Neural progenitor cell (in vitro differentiated cells): ENCODE data around the gene MAGED2. TPM values are rescaled to one million over a fixed set of nuclear protein-coding genes. Genes with fewer than 3 reads are reported as not detected.

Experiments
- DNase-seq: peaks from one replicate; pipeline ENCODE4 v3.0.0-alpha.2; 2016; ENCODE audit warnings: low spot score
- H2AFZ ChIP-seq: fragments of 200-600 bp; sonication (generic); replicated peaks from 2 replicates; pipeline ENCODE4 v1.6.1; 2016; ENCODE audit warnings: antibody characterized with exemption
- H3F3A ChIP-seq: fragments of 200-600 bp; sonication (generic); 2 replicates; pipeline ENCODE4 v1.6.1; 2016; ENCODE audit warnings: antibody characterized with exemption, low read depth
- H3K27ac ChIP-seq: fragments of 200-600 bp; sonication (generic); 2 replicates; pipeline ENCODE4 v1.5.1; 2016; ENCODE audit warnings: mild to moderate bottlenecking
- H3K27me3 ChIP-seq: fragments of 200-600 bp; sonication (generic); 2 replicates; pipeline ENCODE4 v1.6.1; 2016; ENCODE audit warnings: mild to moderate bottlenecking, moderate library complexity
- H3K36me3 ChIP-seq: fragments of 200-600 bp; sonication (generic); 2 replicates; pipeline ENCODE4 v1.5.1; 2016
- H3K4me1 ChIP-seq: fragments of 200-600 bp; sonication (generic); 2 replicates; pipeline ENCODE4 v1.6.1; 2016; ENCODE audit warnings: mixed run types
- H3K4me2 ChIP-seq: fragments of 200-600 bp; sonication (generic); 2 replicates; pipeline ENCODE4 v1.6.1; 2016
- H3K4me3 ChIP-seq: fragments of 200-600 bp; sonication (generic); 2 replicates; pipeline ENCODE4 v1.5.1; 2016
- H3K79me2 ChIP-seq: fragments of 200-600 bp; sonication (generic); 2 replicates; pipeline ENCODE4 v1.6.1; 2016; ENCODE audit warnings: low read depth
- H3K9ac ChIP-seq: fragments of 200-600 bp; sonication (generic); 2 replicates; pipeline ENCODE4 v1.6.1; 2016
- H3K9me3 ChIP-seq: fragments of 200-600 bp; sonication (generic); 2 replicates; pipeline ENCODE4 v1.5.1; 2016; ENCODE audit warnings: low read depth
- H4K20me1 ChIP-seq: fragments of 200-600 bp; sonication (generic); 2 replicates; pipeline ENCODE4 v1.6.1; 2016; ENCODE audit warnings: low read depth
- H3K27ac Mint-ChIP-seq: 3 replicates; pipeline ENCODE4 v1.8.0; 2021; ENCODE audit warnings: mixed read lengths
- H3K27me3 Mint-ChIP-seq: 2 replicates; pipeline ENCODE4 v1.8.0; 2022; ENCODE audit warnings: low read depth, mild to moderate bottlenecking, inconsistent platforms, moderate library complexity, mixed read lengths; ENCODE audit not compliant: insufficient read depth
- H3K36me3 Mint-ChIP-seq: 3 replicates; pipeline ENCODE4 v1.8.0; 2021; ENCODE audit warnings: mixed read lengths
- H3K4me1 Mint-ChIP-seq: 3 replicates; pipeline ENCODE4 v1.8.0; 2021; ENCODE audit warnings: mixed read lengths
- H3K4me3 Mint-ChIP-seq: 3 replicates; pipeline ENCODE4 v1.8.0; 2021; ENCODE audit warnings: mild to moderate bottlenecking, moderate library complexity, mixed read lengths
- H3K9me3 Mint-ChIP-seq: 3 replicates; pipeline ENCODE4 v1.8.0; 2020; ENCODE audit warnings: mixed read lengths
- CTCF ChIP-seq: fragments of 200-600 bp; sonication (generic); IDR thresholded peaks from 2 replicates; pipeline ENCODE4 v1.5.1; 2017; ENCODE audit warnings: antibody characterized with exemption, mild to moderate bottlenecking
- EZH2 ChIP-seq: fragments of 200-600 bp; sonication (generic); IDR thresholded peaks from 2 replicates; pipeline ENCODE4 v1.6.1; 2017; ENCODE audit warnings: antibody characterized with exemption, mild to moderate bottlenecking, moderate library complexity
- EZH2phosphoT487 ChIP-seq: fragments of 200-600 bp; sonication (generic); IDR thresholded peaks from 2 replicates; pipeline ENCODE4 v1.6.1; 2017; ENCODE audit warnings: antibody characterized with exemption
- total RNA-seq: library from RNA; depleted of rRNA; stranded (reverse); fragments of >200 nt; gene quantifications from 2 replicates; pipeline ENCODE4 v1.2.3, GENCODE V29; 2015; ENCODE audit warnings: low replicate concordance

MAGED2 gene
- total RNA-seq, 1 donor from 2014 or later: 255 TPM

GRCh38 chrX:54821310-54821709 lies 13.8 kb downstream of the MAGED2 start:
- H3K4me3 ChIP-seq: no peak overlapping the region
- no peak overlapping the region for H3K9ac ChIP-seq
- Mint-ChIP-seq H3K36me3 (peaks cover 3% of the 10 kb centered on the region), H3K27me3 (peaks cover 11% of the 10 kb centered on the region), H3K9me3 (peaks cover 10% of the 10 kb centered on the region), H3K4me3 (no peak overlapping the region), H3K4me1 (peaks cover 6% of the 10 kb centered on the region), H3K27ac (no peak overlapping the region)
- H3F3A ChIP-seq: no peaks in the 10 kb centered on the region
- no peak overlapping the region for H3K27ac ChIP-seq
- H3K4me2 ChIP-seq: no peak overlapping the region
- H3K36me3 ChIP-seq: no peaks in the 10 kb centered on the region
- no peaks in the 10 kb centered on the region for H3K27me3 ChIP-seq
- no peaks in the 10 kb centered on the region for H3K79me2 ChIP-seq
- H4K20me1 ChIP-seq: no peaks in the 10 kb centered on the region
- H3K9me3 ChIP-seq: no peaks in the 10 kb centered on the region
- DNase-seq: no peak
- TF ChIP-seq EZH2phosphoT487: no peak
- no peak for TF ChIP-seq CTCF
- TF ChIP-seq EZH2: no peak
- no peak overlapping the region for H2AFZ ChIP-seq
- no peaks in the 10 kb centered on the region for H3K4me1 ChIP-seq

- TF ChIP-seq CTCF (no peak), EZH2phosphoT487 (no peak), EZH2 (no peak)
- Histone ChIP-seq H3K27ac (no peak overlapping the region), H3K4me2 (no peak overlapping the region), H3K9ac (no peak overlapping the region), H3K4me1 (no peaks in the 10 kb centered on the region), H3K9me3 (no peaks in the 10 kb centered on the region), H2AFZ (no peak overlapping the region), H4K20me1 (no peaks in the 10 kb centered on the region), H3K36me3 (no peaks in the 10 kb centered on the region), H3F3A (no peaks in the 10 kb centered on the region), H3K79me2 (no peaks in the 10 kb centered on the region), H3K4me3 (no peak overlapping the region), H3K27me3 (no peaks in the 10 kb centered on the region)
- Mint-ChIP-seq H3K9me3 (peaks cover 15% of the 10 kb centered on the region), H3K4me3 (no peak overlapping the region), H3K27ac (no peak overlapping the region), H3K36me3 (no peaks in the 10 kb centered on the region), H3K4me1 (peaks cover 6% of the 10 kb centered on the region), H3K27me3 (peaks cover 8% of the 10 kb centered on the region)
- DNase-seq: no peak
Measured at GRCh38 chrX:54824195-54824594, 16.6 kb downstream of the MAGED2 start.

GRCh38 chrX:54824722-54825121 lies 17.2 kb downstream of the MAGED2 start:
- H3K4me1 Mint-ChIP-seq: peaks cover 6% of the 10 kb centered on the region
- H3K27me3 ChIP-seq: no peaks in the 10 kb centered on the region
- TF ChIP-seq EZH2: no peak
- TF ChIP-seq EZH2phosphoT487: no peak
- no peak for TF ChIP-seq CTCF
- H3K27ac ChIP-seq: no peak overlapping the region
- no peaks in the 10 kb centered on the region for H3K36me3 Mint-ChIP-seq
- no peak overlapping the region for H3K4me2 ChIP-seq
- no peaks in the 10 kb centered on the region for H3K4me1 ChIP-seq
- no peak overlapping the region for H3K4me3 ChIP-seq
- H3K27me3 Mint-ChIP-seq: peaks cover 8% of the 10 kb centered on the region
- no peaks in the 10 kb centered on the region for H3K9me3 ChIP-seq
- no peak overlapping the region for H2AFZ ChIP-seq
- no peak for DNase-seq
- H3K9me3 Mint-ChIP-seq: peaks cover 15% of the 10 kb centered on the region
- no peak overlapping the region for H3K9ac ChIP-seq
- no peaks in the 10 kb centered on the region for H4K20me1 ChIP-seq
- no peak overlapping the region for H3K4me3 Mint-ChIP-seq
- no peaks in the 10 kb centered on the region for H3K79me2 ChIP-seq
- H3K36me3 ChIP-seq: no peaks in the 10 kb centered on the region
- H3K27ac Mint-ChIP-seq: no peak overlapping the region
- H3F3A ChIP-seq: no peaks in the 10 kb centered on the region
